Choroid plexus epithelial cell (primary cell): ENCODE data around the gene TSPAN31.

ENCODE experiments used
- DNase-seq: peaks from one replicate; pipeline ENCODE4 v3.0.0-alpha.2; 2010; ENCODE audit warnings: low read depth
- H3K4me3 ChIP-seq: 2 replicates; pipeline ENCODE4 v1.5.1; 2011; ENCODE audit warnings: low read depth, mild to moderate bottlenecking, control low read depth, low read length, moderate library complexity
- TF ChIP-seq, protein P1 (sequence below): conservative IDR thresholded peaks from 2 replicates; pipeline ENCODE4 v1.5.1; 2011; ENCODE audit warnings: low read depth, mild to moderate bottlenecking, control low read depth, inconsistent platforms, low read length, moderate library complexity

TSPAN31 gene

DNA sequence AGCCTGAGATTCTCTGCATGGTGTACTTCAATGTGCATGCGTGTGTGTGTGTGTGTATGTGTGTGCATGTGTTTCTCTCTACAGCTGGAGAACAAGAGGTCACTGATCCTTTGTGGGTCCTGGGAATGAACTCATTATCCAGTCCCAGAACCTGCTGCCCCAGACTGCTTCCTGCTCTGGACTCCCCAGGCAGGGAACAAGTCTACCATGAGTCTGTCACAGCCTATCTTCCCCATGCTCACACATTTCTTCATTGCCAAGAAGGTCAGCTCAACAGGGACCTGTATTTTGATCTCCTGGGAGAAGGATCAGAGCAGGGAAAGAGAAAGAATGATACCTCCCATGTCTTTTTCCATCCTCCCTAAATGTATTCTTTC is 3.4 kb upstream of the TSPAN31 start:
- H3K4me3 ChIP-seq: no peak overlapping the region
- TF ChIP-seq, protein P1, sequence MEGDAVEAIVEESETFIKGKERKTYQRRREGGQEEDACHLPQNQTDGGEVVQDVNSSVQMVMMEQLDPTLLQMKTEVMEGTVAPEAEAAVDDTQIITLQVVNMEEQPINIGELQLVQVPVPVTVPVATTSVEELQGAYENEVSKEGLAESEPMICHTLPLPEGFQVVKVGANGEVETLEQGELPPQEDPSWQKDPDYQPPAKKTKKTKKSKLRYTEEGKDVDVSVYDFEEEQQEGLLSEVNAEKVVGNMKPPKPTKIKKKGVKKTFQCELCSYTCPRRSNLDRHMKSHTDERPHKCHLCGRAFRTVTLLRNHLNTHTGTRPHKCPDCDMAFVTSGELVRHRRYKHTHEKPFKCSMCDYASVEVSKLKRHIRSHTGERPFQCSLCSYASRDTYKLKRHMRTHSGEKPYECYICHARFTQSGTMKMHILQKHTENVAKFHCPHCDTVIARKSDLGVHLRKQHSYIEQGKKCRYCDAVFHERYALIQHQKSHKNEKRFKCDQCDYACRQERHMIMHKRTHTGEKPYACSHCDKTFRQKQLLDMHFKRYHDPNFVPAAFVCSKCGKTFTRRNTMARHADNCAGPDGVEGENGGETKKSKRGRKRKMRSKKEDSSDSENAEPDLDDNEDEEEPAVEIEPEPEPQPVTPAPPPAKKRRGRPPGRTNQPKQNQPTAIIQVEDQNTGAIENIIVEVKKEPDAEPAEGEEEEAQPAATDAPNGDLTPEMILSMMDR: no peak
- no peak for DNase-seq

DNA sequence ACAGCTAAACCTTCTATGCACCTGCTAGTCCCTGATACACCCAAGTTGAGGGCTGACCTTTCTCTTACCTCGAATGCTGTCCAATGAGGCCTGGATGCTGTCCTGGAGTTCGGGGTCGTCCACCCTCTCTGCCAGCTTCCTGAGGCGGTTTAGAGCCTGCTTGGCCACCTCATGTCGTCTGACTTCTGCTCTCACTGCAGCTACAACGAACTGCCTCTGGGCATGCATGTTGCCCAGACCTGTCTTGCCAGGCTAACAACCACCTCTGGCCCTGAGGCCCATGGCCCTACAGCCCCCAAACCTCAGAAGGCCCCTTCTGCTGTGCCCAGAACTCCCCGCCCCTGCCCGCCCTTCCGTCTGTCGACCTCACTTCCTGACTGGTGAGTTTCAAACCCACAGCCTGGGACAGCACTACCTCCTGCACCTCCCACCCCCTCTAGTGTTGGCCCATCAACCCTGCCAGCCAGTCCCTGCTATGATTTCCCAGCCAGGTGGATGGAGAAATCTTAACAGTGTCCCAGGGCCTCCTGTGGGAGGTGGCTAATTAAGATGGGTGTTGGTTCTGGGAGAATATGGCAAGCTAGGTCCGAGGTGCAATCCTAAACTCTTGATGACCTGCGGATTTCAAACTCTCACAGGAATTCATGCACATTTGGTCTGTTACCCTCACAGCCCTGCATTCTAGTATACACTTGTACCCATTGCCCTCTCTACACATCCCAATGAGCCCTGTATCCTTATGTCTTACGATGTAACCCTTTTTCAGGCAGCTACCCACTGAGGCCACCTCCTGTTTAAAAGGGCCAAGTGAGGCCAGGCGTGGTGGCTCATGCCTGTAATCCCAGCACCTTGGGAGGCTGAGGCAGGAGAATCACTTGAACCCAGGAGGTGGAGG is 2.7 kb upstream of the TSPAN31 start:
- H3K4me3 ChIP-seq: no peak overlapping the region
- TF ChIP-seq, protein P1: no peak
- no peak for DNase-seq

DNA sequence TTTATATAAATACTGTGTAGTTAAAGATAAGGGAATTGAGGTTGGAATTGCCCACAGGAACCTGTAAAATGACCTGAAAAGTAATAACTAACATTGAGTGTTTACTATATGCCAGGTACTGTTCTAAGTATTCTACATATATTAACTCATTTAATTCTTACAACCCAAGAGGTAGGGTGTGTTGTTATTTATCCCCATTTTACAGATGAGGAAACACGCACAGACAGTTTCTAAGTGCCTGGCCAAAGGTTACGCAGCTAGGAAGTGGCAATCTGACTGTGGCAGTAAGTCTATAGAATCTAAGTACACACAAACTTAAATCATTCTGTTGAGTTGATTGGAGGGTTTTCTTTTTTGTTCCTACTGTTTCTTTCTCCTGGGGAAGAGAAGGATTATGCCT is 1.1 kb upstream of the TSPAN31 start:
- DNase-seq: no peak
- no peak overlapping the region for H3K4me3 ChIP-seq
- TF ChIP-seq, protein P1: no peak

DNA sequence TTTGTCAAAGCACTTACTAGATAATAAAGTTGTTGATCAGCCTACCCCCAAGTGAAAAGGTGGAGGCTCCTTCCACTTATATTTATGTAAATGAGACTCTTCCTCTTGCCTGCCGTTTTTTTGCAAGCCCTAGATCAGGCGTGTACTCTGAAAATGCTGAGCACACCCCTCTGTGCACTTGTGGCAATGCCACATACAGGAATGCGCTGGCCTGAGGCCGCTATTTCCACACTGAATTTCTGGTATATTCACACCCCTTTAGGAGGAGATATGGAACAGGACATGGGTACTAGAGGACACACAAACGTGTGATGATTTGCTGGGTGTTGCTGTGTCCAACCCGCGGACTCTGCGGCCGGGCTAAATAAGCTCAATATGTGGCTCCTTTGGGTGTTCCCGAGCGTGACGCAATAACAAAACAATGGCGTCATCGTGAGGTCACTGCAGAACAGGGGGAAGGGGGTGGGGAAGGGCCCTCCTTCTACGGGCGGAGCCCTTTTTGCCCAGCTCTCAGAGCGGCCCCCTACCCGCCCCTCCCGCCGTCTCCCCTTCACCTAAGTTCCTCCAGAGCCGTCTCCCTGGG is 554 bp upstream of the TSPAN31 start:
- no peak for DNase-seq
- peak overlapping the region; percentile 95 for H3K4me3 ChIP-seq
- TF ChIP-seq, protein P1: no peak

DNA sequence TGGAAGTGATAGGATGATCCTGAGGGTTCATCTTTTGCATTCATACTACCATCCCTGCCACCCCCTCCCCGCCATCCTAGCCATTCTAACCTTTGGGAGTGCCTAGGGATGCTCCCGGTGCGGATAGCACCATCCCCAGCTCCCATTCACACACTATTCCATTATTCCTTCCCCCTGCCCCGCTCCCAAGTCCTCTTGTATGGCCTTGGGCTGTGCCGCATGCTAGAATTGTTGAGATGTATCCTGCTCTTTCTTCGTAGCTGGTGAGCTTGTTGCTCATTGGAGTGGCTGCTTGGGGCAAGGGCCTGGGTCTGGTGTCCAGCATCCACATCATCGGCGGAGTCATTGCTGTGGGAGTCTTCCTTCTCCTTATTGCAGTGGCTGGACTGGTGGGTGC is 644 bp downstream of the TSPAN31 start:
- no peak for DNase-seq
- TF ChIP-seq, protein P1: no peak
- H3K4me3 ChIP-seq: peak overlapping the region; percentile 95

DNA sequence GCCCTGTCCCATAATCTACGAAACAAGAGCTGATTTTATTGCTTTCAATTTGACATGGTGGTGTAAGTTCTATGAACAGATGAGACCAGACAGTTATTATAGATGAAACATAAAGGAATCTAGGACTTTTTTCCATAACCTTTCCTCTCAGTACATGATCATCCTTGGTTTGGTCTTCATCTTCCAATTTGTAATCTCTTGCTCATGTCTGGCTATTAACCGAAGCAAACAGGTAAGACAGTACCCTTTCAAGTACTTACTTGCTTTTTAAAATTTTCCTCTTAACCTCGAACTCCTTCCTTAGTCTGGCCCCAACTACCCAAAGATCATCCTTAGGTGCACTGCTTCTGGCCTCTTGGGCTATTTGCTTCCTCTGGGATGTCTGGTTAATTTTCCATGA is 1.2 kb downstream of the TSPAN31 start:
- no peak for DNase-seq
- TF ChIP-seq, protein P1: no peak
- peak overlapping the region; percentile 95 for H3K4me3 ChIP-seq
